Amniotic stem cell (primary cell): Measurements from ENCODE around the gene KSR1.

Experiments used
- DNase-seq: peaks from one replicate; lab custom pipeline; 2025; lab: John Stamatoyannopoulos, UW

The KSR1 gene

DNA sequence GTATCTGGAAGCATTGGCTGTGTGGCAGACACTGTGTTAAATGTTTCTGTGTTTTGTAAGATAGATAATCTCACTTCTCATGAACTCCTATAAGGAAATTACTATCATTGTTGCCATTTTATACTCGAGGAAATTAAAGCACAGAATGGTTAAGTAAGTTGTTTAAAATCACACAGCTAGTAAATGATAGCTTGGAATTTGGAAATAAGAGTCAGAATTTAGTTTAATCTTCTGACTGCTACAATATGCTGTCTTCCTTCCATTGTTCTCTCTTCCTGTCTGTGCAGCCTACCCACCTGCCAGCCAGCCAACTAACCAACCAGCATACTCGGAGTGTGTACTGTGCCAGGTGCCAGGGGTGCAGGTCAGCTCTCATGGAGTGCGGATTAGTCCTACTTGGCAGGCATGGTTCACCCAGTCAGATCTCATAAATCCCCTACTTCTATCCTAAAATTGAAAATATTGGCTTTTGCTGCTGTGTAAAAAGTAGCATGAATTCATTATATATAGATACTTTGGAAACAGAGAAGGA is 94.8 kb downstream of the KSR1 start:
- no peak for DNase-seq

DNA sequence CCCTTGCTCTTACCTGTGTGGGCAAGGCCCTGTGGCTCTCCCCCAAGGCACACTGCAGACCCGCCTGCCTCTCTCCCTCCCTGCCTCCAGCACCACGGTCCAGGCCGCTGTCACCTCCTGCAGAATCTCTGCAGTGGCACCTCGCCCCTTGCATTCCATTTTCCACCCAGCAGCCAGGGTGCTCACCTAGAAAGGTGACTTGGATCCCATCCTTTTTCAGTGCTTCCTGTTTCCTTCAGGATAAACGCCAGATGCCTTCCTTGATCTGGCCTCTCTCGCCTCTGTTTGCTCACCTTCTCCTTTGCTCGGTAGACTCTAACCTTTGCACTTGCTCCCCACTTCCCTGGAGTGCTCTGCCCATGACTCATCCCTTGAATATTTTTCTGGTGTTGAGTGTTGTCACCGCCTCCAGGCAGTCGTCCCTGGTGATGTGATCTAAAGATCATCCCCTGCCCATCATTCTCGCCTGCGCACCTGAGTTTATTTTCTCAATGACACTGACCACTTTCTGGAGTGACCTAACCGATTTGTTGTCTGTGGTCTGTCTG is 95.5 kb downstream of the KSR1 start:
- DNase-seq = no peak

DNA sequence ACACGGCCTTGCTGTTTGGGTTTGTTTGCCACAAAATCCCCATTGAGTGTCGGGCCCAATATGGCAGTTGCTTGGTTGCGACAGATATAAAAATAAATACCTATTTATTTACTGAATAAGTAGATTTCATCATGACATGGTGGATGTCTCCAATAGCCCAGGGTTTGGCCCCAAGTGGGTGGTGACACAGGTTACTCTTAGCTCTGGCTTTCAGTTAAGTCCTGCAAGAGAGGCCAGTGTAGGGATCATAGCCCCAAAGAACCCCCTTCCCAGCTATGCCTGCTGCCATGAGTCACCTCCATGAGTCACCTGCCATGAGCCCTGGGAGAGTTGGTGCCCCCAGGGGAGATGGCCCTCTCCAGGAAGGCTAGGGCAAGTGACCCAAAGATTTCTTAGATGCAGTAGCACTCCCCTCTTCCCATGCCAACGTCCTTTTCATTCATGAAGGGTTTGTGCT is 96.1 kb downstream of the KSR1 start:
- peak; percentile 40 for DNase-seq

DNA sequence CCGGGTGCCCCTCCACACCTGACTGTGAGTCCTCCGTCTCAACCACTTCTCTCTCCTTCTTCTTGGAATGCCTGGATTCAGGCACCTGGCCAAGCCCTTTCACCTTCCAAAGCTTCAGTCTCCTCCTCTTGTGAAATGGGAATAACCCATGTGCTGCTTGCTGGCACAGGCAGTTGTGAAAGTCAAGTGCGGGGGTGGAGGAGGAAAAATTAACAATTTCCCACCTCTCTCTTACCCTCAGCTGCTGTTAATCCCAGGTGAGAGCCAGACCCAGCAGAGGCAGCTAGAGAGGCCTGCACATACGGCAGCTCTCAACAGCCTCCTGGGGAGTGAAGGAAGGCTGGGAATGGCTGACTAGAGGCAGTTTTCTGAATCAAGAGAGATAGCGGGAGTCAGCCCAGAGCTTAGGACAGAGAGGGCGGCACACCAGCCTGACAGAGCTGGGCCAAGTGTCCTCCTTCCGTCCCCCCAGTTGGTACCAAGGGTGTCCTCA is 96.8 kb downstream of the KSR1 start:
- DNase-seq = no peak

DNA sequence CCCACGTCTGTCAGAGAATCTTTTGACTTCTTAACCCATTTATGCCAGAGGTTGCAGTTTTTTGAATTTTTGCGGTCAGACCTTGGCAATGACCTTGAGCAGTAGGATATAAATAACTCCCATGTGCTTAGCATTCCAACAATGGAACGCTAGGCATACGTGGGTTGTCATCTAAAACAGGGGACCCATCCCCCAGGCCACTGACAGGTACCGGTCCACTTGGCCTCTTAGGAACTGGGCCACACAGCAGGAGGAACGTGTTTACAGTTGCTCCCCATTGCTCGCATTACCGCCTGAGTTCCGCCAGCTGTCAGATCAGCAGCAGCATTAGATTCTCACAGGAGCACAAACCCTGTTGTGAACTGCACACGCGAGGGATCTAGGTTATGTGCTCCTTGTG is 97.9 kb downstream of the KSR1 start:
- no peak for DNase-seq

DNA sequence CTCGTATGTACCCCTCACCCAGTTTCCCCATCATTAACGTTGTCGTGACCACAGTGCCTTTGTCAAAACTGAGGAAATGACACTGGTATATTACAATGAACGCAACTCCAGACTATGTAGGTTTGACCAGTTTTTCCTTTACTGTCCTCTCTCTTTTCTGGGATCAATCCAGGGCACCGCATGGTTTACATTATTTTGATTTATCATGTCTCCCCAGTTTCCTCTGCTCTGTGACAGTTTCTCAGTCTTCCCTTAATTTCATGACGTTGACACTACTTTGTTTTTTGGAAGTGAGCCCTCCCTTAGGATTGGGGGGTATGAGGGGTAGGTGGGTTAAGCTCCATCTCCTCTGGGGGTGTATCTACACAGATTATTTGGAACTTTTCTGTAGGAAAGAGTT is 98.7 kb downstream of the KSR1 start:
- no peak for DNase-seq

DNA sequence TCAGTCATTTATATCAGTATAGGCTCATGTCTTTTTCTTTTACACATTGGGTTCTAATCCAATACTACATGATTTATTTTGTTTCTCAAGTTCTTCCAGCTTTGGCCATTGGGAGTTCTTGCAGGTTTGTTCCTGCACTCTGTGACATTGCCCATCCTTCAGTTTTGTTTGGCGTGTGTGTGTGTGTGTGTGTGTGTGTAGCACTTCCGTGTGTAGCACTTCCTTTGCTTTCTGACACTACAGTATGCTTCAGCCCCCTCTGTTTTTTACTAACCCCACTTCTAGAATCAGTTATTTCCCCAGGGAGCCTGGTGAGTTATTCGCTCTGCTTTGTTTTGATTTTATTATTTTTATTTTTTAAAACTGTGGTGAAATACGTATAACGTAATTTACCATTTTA is 99.1 kb downstream of the KSR1 start:
- DNase-seq = no peak

DNA sequence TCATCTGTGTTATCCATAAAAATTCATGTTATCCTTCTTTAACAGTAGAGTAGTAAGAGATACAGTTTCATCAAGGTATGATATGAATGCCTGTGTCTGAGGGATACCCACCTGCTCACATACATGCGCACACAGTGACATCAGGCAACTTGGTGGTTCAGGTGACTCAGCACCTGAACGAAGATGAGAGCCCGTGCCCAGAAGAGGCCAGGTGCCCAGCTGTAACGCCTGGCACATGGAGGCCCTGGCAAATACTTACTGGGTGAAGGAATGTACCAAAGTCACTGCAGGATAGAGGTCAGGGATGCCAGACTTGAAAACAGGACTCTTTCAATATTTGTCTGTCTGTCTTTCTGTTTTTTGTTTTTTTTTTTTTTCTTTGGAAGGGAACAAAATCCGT is 102.1 kb downstream of the KSR1 start:
- DNase-seq = no peak

DNA sequence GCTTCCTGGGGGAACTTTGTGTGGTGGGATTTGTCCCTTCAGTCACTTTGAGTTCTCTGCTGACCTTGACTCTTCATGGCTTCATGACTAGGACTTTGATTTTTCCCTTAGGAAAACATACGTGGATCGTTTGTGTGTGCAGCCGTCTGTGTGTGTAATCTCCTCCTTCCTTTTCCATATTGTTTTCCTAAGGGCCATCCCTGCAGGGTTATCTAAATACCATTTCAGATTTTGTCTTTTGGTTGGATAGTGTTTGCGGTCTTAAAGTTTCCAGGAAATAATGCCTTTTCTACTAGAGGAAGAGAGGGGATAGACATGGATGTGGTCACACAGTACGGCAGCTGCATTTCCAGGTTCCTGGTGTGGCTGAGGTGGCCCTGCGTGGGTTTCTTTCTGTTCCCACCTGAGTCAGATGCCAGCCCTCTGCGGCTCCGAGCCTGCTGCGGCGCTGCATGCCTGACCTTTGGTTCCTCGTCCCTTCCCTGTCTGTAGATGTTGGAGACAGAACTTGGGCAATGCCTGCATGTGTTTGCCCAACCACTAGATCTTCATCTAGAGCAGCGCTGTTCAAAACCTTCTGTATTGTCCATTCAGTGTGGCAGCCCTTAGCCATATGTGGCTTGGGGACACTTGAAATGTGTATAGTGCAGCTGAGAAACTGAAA is 102.7 kb downstream of the KSR1 start:
- no peak for DNase-seq

DNA sequence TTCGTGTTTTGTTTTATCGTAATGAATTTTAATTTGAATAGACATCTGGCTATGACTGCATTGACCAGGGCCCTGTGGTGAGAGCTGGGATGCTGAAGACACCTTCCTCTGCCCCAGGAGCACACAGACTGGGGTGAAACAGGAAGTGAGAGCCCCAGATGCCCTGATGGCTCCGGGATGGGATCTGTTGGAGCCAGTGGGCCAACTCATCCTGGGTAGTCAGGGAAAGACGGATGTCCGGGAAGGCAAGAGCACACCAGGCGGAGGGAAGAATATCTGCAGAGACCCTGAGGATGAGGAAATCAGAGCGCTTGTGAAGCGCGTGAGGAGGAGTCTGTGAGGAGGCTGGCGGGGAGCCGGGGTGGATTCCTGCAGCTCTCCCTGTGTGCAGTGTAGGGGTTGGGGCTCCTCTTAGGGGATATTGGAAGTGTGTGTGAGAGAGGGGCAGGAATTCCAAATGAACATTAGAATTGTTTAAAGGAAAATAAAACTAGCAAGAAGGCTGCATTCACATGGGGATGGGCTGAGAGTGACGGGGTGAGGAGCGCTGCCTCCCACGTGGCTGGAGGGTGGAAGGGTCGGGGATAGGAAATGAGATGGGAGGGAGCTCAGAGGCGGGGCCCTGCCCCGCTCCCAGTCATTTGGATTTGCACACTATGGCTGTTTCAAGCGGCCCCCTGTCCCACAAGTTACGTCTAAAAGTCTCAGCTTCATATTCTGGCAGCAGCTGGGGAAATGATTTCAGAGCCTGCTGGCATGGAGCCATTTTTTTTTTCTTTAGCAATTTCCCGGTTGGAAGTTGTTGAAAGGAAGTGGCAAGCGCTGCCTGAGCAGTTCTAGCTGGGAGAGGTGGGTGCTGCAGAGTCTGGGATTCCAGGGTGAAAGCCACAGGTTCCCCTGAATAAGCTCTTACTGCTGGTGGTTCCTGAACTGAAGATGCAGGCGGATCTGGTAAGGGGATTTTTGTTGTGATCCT is 103.5 kb downstream of the KSR1 start:
- peak; percentile 74 for DNase-seq

DNA sequence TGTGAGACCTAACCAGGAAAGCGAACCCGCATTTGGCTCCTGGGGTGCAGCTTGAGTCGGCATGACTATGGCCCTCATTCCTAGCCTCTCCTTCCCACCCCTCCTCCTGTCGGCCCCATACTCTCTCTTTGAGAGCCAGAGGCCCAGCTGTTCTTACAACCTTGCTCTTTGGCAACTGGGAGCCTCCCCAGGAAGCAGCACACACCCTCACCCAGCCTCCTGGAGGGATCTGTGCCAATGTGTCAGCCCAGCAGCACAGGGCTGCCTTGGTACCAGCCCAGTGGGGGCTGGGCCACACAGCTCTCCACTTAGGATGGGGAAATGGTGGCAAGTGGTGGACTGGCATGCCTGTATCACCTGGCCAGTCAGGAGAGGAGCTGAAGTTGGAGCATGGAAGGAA is 104.4 kb downstream of the KSR1 start:
- DNase-seq = no peak

DNA sequence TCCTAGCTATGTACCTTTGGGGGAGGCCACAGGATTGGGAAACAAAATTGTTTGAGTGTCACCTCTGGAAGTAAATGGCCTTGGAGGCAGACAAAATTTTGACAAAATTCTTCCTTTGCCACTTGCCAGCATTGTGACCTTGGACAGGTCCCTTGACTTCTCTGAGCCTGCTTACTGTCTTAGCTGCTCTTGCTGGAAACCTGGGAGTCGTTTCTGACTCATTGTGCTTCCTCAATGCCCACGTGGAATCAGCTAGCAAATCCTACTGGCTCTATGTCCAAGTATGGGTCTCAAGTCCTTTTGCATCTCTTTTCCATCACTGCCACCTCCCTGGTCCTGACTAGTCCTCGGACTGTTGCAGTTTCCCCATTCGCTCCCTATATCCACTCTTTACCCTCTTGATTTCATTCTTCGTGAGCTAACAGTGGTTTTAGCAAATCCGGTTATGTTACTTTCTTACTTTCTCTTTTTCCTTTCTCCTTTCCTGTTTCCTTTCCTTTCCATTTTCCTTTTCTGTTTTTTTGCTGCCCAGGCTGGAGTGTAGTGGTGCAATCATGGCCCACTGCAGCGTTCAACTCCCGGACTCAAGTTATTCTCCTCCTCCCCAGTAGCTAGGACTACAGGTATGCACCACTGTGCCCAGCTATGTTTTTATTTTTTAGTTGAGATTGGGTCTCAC is 106.7 kb downstream of the KSR1 start:
- DNase-seq = no peak

DNA sequence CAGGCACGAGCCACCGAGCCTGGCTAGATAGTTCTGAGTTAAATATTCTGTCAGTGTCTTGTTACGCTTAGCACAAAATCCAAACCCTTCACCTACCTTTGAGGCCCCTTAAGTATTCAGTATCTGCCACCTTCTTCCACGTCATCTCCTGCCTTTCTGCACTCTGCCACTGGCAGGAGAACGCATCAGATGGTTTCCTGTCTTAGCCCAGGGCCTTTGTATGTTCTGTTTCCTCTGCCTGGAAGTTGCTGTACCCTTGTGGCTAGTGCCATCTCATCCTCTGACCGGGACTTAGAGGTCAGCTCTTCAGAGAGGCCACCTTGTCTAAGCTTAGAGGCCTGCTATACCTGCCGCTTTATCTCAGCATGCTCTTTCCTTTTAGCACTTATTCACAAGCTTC is 107.3 kb downstream of the KSR1 start:
- no peak for DNase-seq

DNA sequence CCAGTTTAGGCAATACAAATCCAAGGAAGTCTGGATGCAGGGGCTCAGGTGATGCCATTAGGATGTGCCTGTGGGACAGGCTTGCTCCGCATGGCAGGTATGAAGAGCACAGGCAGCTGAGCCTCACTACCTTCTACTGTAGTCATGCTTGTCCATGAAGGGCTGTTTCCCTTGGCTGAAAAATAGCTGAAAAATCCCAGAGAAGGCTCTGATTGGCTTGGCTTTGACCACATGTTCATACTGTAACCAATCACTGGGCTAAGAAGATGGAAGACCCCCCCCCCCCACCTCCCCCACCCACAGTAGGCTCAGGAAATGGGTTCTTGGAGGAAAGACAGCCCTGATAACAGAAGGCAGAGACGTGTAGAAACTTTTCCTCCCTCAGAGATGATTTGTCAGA is 108.2 kb downstream of the KSR1 start:
- DNase-seq = no peak

DNA sequence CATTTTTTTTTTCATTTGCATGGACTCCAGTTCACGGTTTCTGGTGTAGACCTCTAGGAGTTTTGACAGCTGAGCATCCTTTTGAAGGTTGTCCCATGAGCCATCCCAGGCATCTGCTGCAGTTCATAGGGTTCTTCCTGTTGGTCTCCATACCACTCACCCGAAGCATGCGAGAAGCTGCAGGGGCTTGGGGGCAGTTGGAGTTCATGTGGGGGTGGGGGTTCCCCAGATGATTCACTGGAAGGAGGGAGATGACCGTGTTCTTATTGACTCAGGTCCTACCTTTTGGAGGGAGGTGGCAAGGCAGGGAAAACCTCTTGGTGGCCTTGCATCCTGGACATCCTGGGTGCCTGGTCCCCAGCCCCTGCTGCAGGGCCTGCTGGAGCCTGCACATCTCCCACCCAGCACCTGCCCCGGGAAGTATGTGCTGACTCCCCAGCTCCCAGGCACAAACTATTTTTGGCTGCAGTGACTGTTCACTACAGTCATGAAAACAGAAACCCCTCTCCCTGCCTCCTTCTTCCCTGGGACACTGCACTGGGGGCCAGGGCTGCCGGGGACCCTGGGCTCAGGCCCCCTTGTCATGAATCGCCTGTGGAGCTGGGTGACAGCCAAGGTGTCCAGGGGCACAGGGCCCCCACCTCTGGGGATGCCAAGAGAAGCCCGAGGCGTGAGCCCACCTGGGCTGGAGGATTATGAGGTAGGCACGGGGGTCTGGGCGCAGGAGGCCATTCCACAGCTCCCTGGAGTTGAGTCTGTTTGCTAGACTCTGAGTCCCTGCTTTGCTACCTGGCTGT is 109.8 kb downstream of the KSR1 start:
- DNase-seq = no peak

DNA sequence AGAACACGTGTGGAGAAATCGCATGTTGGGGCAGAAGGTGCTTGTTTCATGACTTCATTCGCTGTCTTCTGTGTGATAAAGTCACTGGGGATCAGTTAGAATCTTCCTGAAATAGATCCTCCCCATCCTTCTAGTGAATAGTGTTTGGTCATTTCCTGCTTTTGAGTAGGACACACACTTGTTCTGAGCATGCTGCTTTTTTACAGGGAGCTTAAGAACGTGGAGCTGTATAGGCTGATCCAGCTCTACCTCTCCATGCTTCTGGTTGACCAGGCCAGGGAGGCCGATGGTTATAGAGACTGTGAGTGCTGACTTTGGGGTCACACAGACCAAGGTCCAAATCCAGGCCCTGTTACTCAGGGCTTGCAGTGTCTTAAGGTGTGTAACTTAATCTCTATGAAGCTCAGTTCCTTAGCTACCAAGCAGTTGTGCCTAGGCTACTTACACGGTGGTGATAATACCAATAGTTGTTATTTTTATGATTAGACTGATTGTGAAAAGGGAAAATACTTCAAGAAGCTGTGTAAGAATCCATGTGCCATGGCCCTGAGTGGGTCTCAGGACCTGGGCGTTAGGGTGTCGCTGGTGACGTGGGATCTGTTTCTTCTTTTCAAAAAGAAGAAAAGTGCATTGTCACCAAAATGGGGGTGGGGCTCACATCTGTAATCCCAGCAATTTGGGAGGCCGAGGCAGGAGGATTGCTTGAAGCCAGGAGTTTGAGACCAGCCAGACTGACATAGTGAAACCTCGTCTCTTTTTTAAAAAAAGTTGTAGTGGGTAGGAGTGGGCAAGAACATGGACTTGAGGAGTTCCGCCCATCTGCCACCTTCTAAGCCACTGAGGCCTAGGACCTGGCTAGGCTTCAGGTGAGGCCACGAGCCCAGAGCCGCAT is 110.7 kb downstream of the KSR1 start:
- DNase-seq = no peak

DNA sequence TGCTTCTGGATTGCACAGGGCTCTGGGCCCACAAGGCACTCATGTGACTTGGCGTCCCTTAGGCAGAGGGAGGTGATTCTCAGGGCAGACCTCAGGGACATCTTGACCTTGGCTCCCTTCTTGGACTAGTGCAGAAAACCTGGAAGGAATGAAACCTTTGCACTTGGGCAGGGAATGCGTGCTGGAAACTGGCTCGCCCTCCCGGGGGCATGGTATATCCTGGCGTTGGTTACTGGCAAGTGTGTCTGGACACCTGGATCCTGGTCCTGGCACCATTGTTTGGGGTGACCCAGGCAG is 111.3 kb downstream of the KSR1 start:
- DNase-seq = no peak

DNA sequence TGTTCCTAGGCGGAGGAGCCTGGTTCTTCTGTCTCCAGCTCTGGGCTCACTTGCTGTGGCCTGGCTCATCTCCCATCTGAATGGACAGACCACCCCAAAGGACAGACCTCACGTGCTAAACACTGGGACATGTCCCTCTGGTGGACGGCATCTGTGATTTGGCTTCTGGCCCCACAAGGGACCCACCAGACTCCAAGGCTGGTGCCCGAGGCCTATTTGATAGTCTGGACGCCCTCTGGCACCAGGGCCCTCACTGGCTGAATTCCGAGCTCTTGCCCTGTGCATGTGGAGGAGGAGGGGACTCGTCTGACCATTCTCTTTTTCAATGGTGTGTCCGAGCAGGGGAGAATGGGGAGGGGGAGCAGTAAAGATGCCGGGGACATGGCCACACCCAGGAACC is 112.0 kb downstream of the KSR1 start:
- DNase-seq = no peak

DNA sequence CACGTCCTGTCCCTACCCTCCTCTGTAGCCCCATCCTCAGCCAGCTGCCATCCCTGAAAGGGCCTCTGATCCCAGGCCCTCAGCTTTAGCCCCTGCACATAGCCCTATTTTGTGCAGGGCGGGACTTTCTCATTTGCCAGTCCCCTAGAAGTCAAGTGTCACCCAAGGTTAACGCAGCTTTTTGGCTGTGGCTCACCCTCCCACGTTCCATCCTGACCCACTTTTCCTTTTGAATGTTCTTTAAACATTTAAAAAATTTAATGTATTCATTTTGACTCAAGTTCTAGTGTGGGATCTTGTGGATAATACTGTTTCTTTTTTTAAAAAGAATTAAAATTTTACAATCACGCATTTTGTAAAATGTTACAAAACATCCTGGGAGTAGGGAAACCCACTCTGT is 112.6 kb downstream of the KSR1 start:
- no peak for DNase-seq

DNA sequence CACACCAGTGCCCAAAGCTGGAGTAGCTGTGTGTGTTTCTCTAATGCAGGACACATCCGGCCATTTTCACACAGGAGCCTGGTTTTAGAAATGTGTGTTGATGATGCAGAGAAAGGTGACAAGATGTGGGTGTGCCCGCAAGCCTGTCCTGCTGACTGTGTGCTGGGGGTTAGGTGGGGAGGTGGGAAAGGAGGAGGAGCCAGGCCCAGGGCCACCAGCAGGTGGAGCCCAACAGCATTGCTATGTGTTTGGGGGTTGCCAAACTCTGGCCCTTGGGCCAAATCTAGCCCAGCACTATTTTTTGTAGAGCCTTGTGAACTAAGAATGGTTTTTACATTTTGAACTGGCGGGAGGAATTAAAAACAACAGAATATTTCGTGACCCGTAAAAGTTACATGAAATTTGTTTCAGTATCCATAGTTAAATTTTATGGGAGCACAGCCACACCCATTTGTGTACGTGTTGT is 113.0 kb downstream of the KSR1 start:
- DNase-seq = no peak
